ENCODE data around the gene ATM.

Gene ATM

DNA sequence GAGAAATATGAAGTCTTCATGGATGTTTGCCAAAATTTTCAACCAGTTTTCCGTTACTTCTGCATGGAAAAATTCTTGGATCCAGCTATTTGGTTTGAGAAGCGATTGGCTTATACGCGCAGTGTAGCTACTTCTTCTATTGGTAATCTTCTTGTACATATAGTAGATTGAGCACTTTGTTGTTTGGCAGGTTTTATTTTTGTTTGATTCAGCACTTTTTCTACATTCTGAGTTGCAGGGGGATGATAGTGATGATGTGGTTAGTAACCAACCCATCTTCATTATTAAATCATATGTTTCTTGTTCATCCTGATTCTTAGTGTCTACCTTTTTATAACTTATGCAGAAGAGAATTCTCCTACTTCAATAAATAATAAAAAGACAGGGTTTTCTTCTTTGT is 122.9 kb downstream of the ATM start:
- Histone ChIP-seq H3K27me3 (no peaks in the 10 kb centered on the region), H3K4me3 (no peak overlapping the region), H3K4me1 (no peaks in the 10 kb centered on the region), H3K9me3 (no peaks in the 10 kb centered on the region), H3K27ac (no peak overlapping the region), H3K36me3 (peaks cover 36 to 41% (median 37%) of the 10 kb centered on the region in 3 donors)
- intact Hi-C loops (cut with DNase I; ENCODE audit: low total_unique reads) = no loop called here
- TF ChIP-seq, protein P1, sequence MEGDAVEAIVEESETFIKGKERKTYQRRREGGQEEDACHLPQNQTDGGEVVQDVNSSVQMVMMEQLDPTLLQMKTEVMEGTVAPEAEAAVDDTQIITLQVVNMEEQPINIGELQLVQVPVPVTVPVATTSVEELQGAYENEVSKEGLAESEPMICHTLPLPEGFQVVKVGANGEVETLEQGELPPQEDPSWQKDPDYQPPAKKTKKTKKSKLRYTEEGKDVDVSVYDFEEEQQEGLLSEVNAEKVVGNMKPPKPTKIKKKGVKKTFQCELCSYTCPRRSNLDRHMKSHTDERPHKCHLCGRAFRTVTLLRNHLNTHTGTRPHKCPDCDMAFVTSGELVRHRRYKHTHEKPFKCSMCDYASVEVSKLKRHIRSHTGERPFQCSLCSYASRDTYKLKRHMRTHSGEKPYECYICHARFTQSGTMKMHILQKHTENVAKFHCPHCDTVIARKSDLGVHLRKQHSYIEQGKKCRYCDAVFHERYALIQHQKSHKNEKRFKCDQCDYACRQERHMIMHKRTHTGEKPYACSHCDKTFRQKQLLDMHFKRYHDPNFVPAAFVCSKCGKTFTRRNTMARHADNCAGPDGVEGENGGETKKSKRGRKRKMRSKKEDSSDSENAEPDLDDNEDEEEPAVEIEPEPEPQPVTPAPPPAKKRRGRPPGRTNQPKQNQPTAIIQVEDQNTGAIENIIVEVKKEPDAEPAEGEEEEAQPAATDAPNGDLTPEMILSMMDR (IDR thresholded peaks at IDR 0.05) = no peak
- no peak for DNase-seq

GRCh38 chr11:108346451-108346850 is 123.6 kb downstream of the ATM start:
- Histone ChIP-seq H3K36me3 (peaks cover 36 to 48% (median 44%) of the 10 kb centered on the region in 3 donors), H3K27ac (no peak overlapping the region), H3K4me1 (no peaks in the 10 kb centered on the region), H3K9me3 (no peaks in the 10 kb centered on the region), H3K27me3 (no peaks in the 10 kb centered on the region), H3K4me3 (no peak overlapping the region)
- no peak for DNase-seq
- intact Hi-C loops (cut with DNase I; ENCODE audit: low total_unique reads) = no loop called here
- TF ChIP-seq, protein P1 (IDR thresholded peaks at IDR 0.05) = no peak

- Histone ChIP-seq H3K27me3 (no peaks in the 10 kb centered on the region), H3K4me3 (no peak overlapping the region), H3K36me3 (peaks cover 66 to 89% (median 83%) of the 10 kb centered on the region in 3 donors), H3K27ac (no peak overlapping the region), H3K9me3 (no peaks in the 10 kb centered on the region), H3K4me1 (no peaks in the 10 kb centered on the region)
- intact Hi-C loops (cut with DNase I; ENCODE audit: low total_unique reads) = no loop called here
- TF ChIP-seq, protein P1 (IDR thresholded peaks at IDR 0.05) = no peak
- DNase-seq = no peak
These were observed 128.6 kb downstream of the ATM start for GRCh38 chr11:108351468-108351867.

GRCh38 chr11:108364159-108364558 is 141.3 kb downstream of the ATM start:
- TF ChIP-seq, protein P1 (IDR thresholded peaks at IDR 0.05) = no peak
- Histone ChIP-seq H3K4me1 (peaks cover 0 to 8% (median 0%) of the 10 kb centered on the region in 4 donors), H3K27me3 (no peaks in the 10 kb centered on the region), H3K9me3 (no peaks in the 10 kb centered on the region), H3K36me3 (peaks cover 0 to 25% (median 14%) of the 10 kb centered on the region in 3 donors), H3K4me3 (no peak overlapping the region), H3K27ac (no peak overlapping the region)
- intact Hi-C loops (cut with DNase I; ENCODE audit: low total_unique reads) = no loop called here
- no peak for DNase-seq

DNA sequence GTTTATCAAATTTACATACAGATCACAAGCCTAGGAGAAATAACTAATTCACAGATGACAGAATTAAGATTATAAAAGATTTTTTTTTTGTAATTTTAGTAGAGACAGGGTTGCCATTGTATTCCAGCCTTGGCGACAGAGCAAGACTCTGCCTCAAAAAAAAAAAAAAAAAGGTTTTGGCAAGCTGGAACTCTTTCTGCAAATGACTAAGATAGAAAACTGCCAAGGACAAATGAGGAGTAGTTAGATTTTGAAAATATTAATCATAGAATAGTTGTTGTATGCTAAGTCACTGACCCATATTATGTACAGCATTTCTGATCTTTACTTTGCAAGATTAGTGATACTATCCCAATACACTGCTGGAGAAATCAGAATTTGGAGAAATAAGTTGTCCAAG is 145.3 kb downstream of the ATM start:
- Histone ChIP-seq H3K27ac (no peak overlapping the region), H3K9me3 (no peaks in the 10 kb centered on the region), H3K4me3 (no peak overlapping the region), H3K27me3 (no peaks in the 10 kb centered on the region), H3K36me3 (peaks cover 0 to 25% (median 23%) of the 10 kb centered on the region in 3 donors), H3K4me1 (peaks cover 0 to 8% (median 0%) of the 10 kb centered on the region in 4 donors)
- TF ChIP-seq, protein P1 (IDR thresholded peaks at IDR 0.05) = no peak
- intact Hi-C loops (cut with DNase I; ENCODE audit: low total_unique reads) = no loop called here
- DNase-seq = no peak

DNA sequence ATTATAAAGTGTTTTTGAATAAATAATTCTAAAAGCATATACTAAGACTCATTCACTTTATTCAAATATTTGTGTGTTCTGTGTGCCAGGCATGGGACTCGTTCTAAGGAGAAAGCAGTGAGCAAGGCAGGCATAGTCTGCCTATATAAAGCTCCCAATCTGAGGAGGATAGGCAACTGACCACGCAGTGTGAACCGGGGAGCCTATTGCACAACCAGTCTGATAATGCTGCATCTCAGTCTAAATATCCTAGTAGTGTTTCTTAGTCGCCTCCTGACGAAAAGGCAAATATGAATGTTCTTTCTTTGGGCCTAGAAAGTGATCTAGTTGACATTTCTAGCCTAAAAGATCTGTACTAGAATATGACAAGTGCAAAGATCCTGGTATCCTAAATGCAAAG is 146.2 kb downstream of the ATM start:
- Histone ChIP-seq H3K27me3 (no peaks in the 10 kb centered on the region), H3K27ac (no peak overlapping the region), H3K4me3 (no peak overlapping the region), H3K9me3 (no peaks in the 10 kb centered on the region), H3K36me3 (peaks cover 0 to 25% (median 23%) of the 10 kb centered on the region in 3 donors), H3K4me1 (no peaks in the 10 kb centered on the region)
- no peak for DNase-seq
- intact Hi-C loops (cut with DNase I; ENCODE audit: low total_unique reads) = no loop called here
- TF ChIP-seq, protein P1 (IDR thresholded peaks at IDR 0.05) = no peak
